HEK293 (cell line): ENCODE results near the gene PLCD3.

ENCODE experiments used
- CTCF ChIA-PET: fragments of 350-600 bp; formaldehyde crosslinking; extraction: SDS; loops from one replicate; lab custom pipeline; 2021; ENCODE audit warnings: antibody characterized with exemption; lab: Yijun Ruan, JAX
- POLR2A ChIA-PET: fragments of 300-600 bp; formaldehyde crosslinking; extraction: SDS; loops from one replicate; lab custom pipeline; 2020; ENCODE audit warnings: antibody characterized with exemption, inconsistent platforms; lab: Yijun Ruan, JAX
- H3K27ac ChIP-seq: fragments of 200-500 bp; sonication (Bioruptor generic); 2 replicates; pipeline ENCODE4 v1.5.1; 2014; ENCODE audit warnings: low read depth, low read length, control low read depth, inconsistent platforms; ENCODE audit errors: extremely low read depth
- H3K36me3 ChIP-seq, 2 experiments: fragments of 200-500 bp in 1 of 2; sonication (Bioruptor generic) in 1 of 2; 1 replicate in 1 of 2; 2 replicates in 1 of 2; pipeline ENCODE4 v1.5.1; 2014 to 2017; ENCODE audit warnings: inconsistent platforms in 2 of 2, low read length in 2 of 2; ENCODE audit not compliant: control insufficient read depth in 2 of 2, insufficient read depth in 1 of 2
- H3K4me1 ChIP-seq: fragments of 200-500 bp; sonication (Bioruptor generic); 2 replicates; pipeline ENCODE4 v1.5.1; 2014; ENCODE audit warnings: mild to moderate bottlenecking, low read length, inconsistent platforms; ENCODE audit not compliant: control insufficient read depth, insufficient read depth
- H3K4me3 ChIP-seq: 2 replicates; pipeline ENCODE4 v1.5.1; 2011; ENCODE audit warnings: low read depth, mild to moderate bottlenecking, control low read depth, low read length, moderate library complexity
- H3K9me3 ChIP-seq: fragments of 200-500 bp; sonication (Bioruptor generic); 2 replicates; pipeline ENCODE4 v1.5.1; 2014; ENCODE audit warnings: low read depth, low read length, inconsistent platforms; ENCODE audit not compliant: control insufficient read depth, insufficient read depth
- BCL11B ChIP-seq: fragments of 450-650 bp; formaldehyde crosslinking; IDR thresholded peaks from 2 replicates; pipeline ENCODE4 v1.5.1; 2016; ENCODE audit warnings: low read depth, missing biosample characterization, missing genetic modification characterization
- HIC1 ChIP-seq: fragments of 450-650 bp; formaldehyde crosslinking; IDR thresholded peaks from 2 replicates; pipeline ENCODE4 v1.5.1; 2016; ENCODE audit warnings: missing biosample characterization, missing genetic modification characterization
- INSM2 ChIP-seq: fragments of 450-650 bp; formaldehyde crosslinking; IDR thresholded peaks from 2 replicates; pipeline ENCODE4 v1.5.1; 2016; ENCODE audit warnings: missing biosample characterization, missing genetic modification characterization
- KLF10 ChIP-seq: fragments of 450-650 bp; IDR thresholded peaks from 2 replicates; pipeline ENCODE4 v1.5.1; 2018; ENCODE audit warnings: missing biosample characterization, mild to moderate bottlenecking, missing genetic modification characterization
- KLF16 ChIP-seq: fragments of 450-650 bp; formaldehyde crosslinking; IDR thresholded peaks from 2 replicates; pipeline ENCODE4 v1.5.1; 2017; ENCODE audit warnings: missing biosample characterization, missing genetic modification characterization
- KLF8 ChIP-seq: fragments of 450-650 bp; formaldehyde crosslinking; IDR thresholded peaks from 2 replicates; pipeline ENCODE4 v1.5.1; 2016; ENCODE audit warnings: missing biosample characterization, missing genetic modification characterization
- MYNN ChIP-seq: fragments of 450-650 bp; formaldehyde crosslinking; IDR thresholded peaks from 2 replicates; pipeline ENCODE4 v1.5.1; 2016; ENCODE audit warnings: missing biosample characterization, missing genetic modification characterization, borderline replicate concordance
- PRDM4 ChIP-seq: fragments of 450-650 bp; formaldehyde crosslinking; IDR thresholded peaks from 2 replicates; pipeline ENCODE4 v1.5.1; 2017; ENCODE audit warnings: missing biosample characterization, missing genetic modification characterization
- SP2 ChIP-seq: fragments of 450-650 bp; formaldehyde crosslinking; IDR thresholded peaks from 2 replicates; pipeline ENCODE4 v1.5.1; 2016; ENCODE audit warnings: missing biosample characterization, missing genetic modification characterization
- YY1 ChIP-seq: fragments of 450-650 bp; formaldehyde crosslinking; IDR thresholded peaks from 2 replicates; pipeline ENCODE4 v1.5.1; 2018; ENCODE audit warnings: missing biosample characterization, missing genetic modification characterization
- ZBTB17 ChIP-seq: fragments of 450-650 bp; formaldehyde crosslinking; IDR thresholded peaks from 2 replicates; pipeline ENCODE4 v1.5.1; 2016; ENCODE audit warnings: missing biosample characterization, missing genetic modification characterization
- ZBTB21 ChIP-seq: fragments of 450-650 bp; formaldehyde crosslinking; IDR thresholded peaks from 2 replicates; pipeline ENCODE4 v1.5.1; 2017; ENCODE audit warnings: missing biosample characterization, missing genetic modification characterization
- ZBTB26 ChIP-seq: fragments of 450-650 bp; formaldehyde crosslinking; optimal IDR thresholded peaks from 2 replicates; pipeline ENCODE3; 2016; ENCODE audit warnings: missing biosample characterization, mild to moderate bottlenecking, missing genetic modification characterization
- ZBTB7A ChIP-seq: fragments of 450-650 bp; formaldehyde crosslinking; IDR thresholded peaks from 2 replicates; pipeline ENCODE4 v1.5.1; 2016; ENCODE audit warnings: low read depth, missing biosample characterization, missing genetic modification characterization
- ZNF2 ChIP-seq: fragments of 450-650 bp; formaldehyde crosslinking; IDR thresholded peaks from 2 replicates; pipeline ENCODE4 v1.5.1; 2016; ENCODE audit warnings: missing biosample characterization, missing genetic modification characterization
- ZNF335 ChIP-seq: fragments of 450-650 bp; formaldehyde crosslinking; conservative IDR thresholded peaks from 2 replicates; pipeline ENCODE4 v1.5.1; 2016; ENCODE audit warnings: missing biosample characterization, missing genetic modification characterization
- ZNF366 ChIP-seq: fragments of 450-650 bp; formaldehyde crosslinking; conservative IDR thresholded peaks from 2 replicates; pipeline ENCODE4 v1.5.1; 2016; ENCODE audit warnings: missing biosample characterization, missing genetic modification characterization
- ZNF501 ChIP-seq: fragments of 450-650 bp; formaldehyde crosslinking; IDR thresholded peaks from 2 replicates; pipeline ENCODE4 v1.5.1; 2016; ENCODE audit warnings: missing biosample characterization, missing genetic modification characterization
- ZNF610 ChIP-seq: fragments of 450-650 bp; formaldehyde crosslinking; IDR thresholded peaks from 2 replicates; pipeline ENCODE4 v1.5.1; 2016; ENCODE audit warnings: missing biosample characterization, missing genetic modification characterization, borderline replicate concordance
- ZNF629 ChIP-seq: fragments of 450-650 bp; formaldehyde crosslinking; IDR thresholded peaks from 2 replicates; pipeline ENCODE4 v1.5.1; 2017; ENCODE audit warnings: missing biosample characterization, missing genetic modification characterization
- ZNF639 ChIP-seq: fragments of 450-650 bp; formaldehyde crosslinking; IDR thresholded peaks from 2 replicates; pipeline ENCODE4 v1.5.1; 2016; ENCODE audit warnings: missing biosample characterization, missing genetic modification characterization
- ZNF830 ChIP-seq: fragments of 450-650 bp; IDR thresholded peaks from 2 replicates; pipeline ENCODE4 v1.5.0; 2018; ENCODE audit warnings: missing biosample characterization, missing genetic modification characterization, low read depth, mild to moderate bottlenecking, moderate library complexity

Gene PLCD3

GRCh38 chr17:45061606-45062205 is 70.6 kb downstream of the PLCD3 start:
- peaks cover 20% of the 10 kb centered on the region for H3K4me1 ChIP-seq
- POLR2A ChIA-PET: interaction anchor here (0.5 to 2.1 kb wide), 17 partner anchors 9 to 163 kb away, joined by 3 to 56 read pairs (median 6); partner anchors contain the start of genes DCAKD, EFTUD2, HEXIM1 and HEXIM2

GRCh38 chr17:45060797-45061605 is 71.3 kb downstream of the PLCD3 start, which contains the start of gene NMT1:
Gene NMT1 (plus strand): TSS chr17:45061317. CDS start chr17:45061330, 13 bp downstream.
- ChIA-PET POLR2A (interaction anchor here (0.5 to 2.1 kb wide), 24 partner anchors 9 to 162 kb away, joined by 3 to 56 read pairs (median 4); partner anchors contain the start of genes DCAKD, EFTUD2, HEXIM1 and HEXIM2), CTCF (interaction anchor here (0.6 to 1.1 kb wide), 4 partner anchors 38 to 150 kb away, joined by 3 read pairs; no protein-coding TSS in a partner anchor)
- Histone ChIP-seq H3K27ac (peak within 1 kb of the TSS; percentile 82), H3K4me1 (peaks cover 13% of the 10 kb centered on the region), H3K9me3 (no peaks in the 10 kb centered on the region), H3K4me3 (peak within 1 kb of the TSS; percentile 93), H3K36me3 (peaks cover 0 to 3% of the 10 kb centered on the region in 2 experiments; a peak in 2 of 3 replicates)
- TF ChIP-seq YY1 (tag by site-specific recombination): peak; percentile 97
- peak; percentile 25; the same call in 1 of the 2 replicates for TF ChIP-seq INSM2 (tag by site-specific recombination)
- TF ChIP-seq MYNN (tag by site-specific recombination): no peak; the same call in 1 of the 2 replicates
- peak; percentile 79 for TF ChIP-seq KLF16 (tag by site-specific recombination)
- peak; percentile 91 for TF ChIP-seq SP2 (tag by site-specific recombination)
- TF ChIP-seq ZNF501 (tag by site-specific recombination): peak; percentile 20; the same call in 1 of the 2 replicates
- no peak for TF ChIP-seq BCL11B
- peak; percentile 55 for TF ChIP-seq ZBTB26 (tag by site-specific recombination)
- peak; percentile 68 for TF ChIP-seq ZNF629 (tag by site-specific recombination)
- peak; percentile 84; the same call in 1 of the 2 replicates for TF ChIP-seq ZNF2 (tag by site-specific recombination)
- TF ChIP-seq KLF10 (tag by site-specific recombination): peak; percentile 82
- TF ChIP-seq ZNF335 (tag by site-specific recombination): peak; percentile 99
- 0 out of 2 replicates have a peak, but pooled peaks have one; percentile 32 for TF ChIP-seq ZNF610 (tag by site-specific recombination)
- peak; percentile 89 for TF ChIP-seq ZBTB7A (tag by site-specific recombination)
- peak; percentile 75 for TF ChIP-seq KLF8 (tag by site-specific recombination)
- TF ChIP-seq PRDM4 (tag by site-specific recombination): no peak
- TF ChIP-seq ZBTB17 (tag by site-specific recombination): peak; percentile 94
- no peak for TF ChIP-seq ZNF366 (tag by site-specific recombination)
- 0 out of 2 replicates have a peak, but pooled peaks have one; percentile 30 for TF ChIP-seq HIC1

More at GRCh38 chr17:45061606-45062205, 70.6 kb downstream of the PLCD3 start:
- Histone ChIP-seq H3K4me3 (peak overlapping the region; percentile 93), H3K27ac (peak overlapping the region; percentile 72), H3K36me3 (peaks cover 0 to 3% of the 10 kb centered on the region in 2 experiments; a peak in 2 of 3 replicates), H3K9me3 (no peaks in the 10 kb centered on the region)
- CTCF ChIA-PET: interaction anchor here (0.7 to 1.9 kb wide), 4 partner anchors 39 to 150 kb away, joined by 3 to 9 read pairs (median 3); partner anchors contain the start of gene ACBD4
- no peak for TF ChIP-seq ZBTB21 (tag by site-specific recombination)
- peak; percentile 94; the same call in 1 of the 2 replicates for TF ChIP-seq MYNN (tag by site-specific recombination)
- no peak for TF ChIP-seq ZNF830 (tag by site-specific recombination)
- no peak for TF ChIP-seq ZNF639 (tag by site-specific recombination)
